WTC11 (cell line): ENCODE data around the gene DSG4. TPM values are rescaled to one million over a fixed set of nuclear protein-coding genes. Genes with fewer than 3 reads are reported as not detected.

Experiments used
- ATAC-seq: fragments of 200-7000 bp; cut with Tn5 transposase; 2 replicates; pipeline ENCODE4 v1.10.0; 2021; ENCODE audit warnings: mild to moderate bottlenecking, moderate library complexity
- Bru-seq: library from RNA; stranded (reverse); fragments of 400-500 nt; gene quantifications from one replicate; lab custom pipeline; 2021; lab: Mats Ljungman, UMichigan
- CTCF ChIA-PET: fragments of 300-600 bp; sonication (Branson Sonifier 250); formaldehyde crosslinking; loops from one replicate; lab custom pipeline; 2021; ENCODE audit warnings: antibody characterized with exemption; lab: Charles Lee
- POLR2A ChIA-PET: fragments of 350-600 bp; sonication (Branson Sonifier 250); formaldehyde crosslinking; loops from one replicate; lab custom pipeline; 2021; ENCODE audit warnings: antibody characterized with exemption; lab: Charles Lee
- DNase-seq: peaks from one replicate; pipeline ENCODE4 v3.0.0; 2021; ENCODE audit warnings: low spot score
- H3K27ac Mint-ChIP-seq: 2 replicates; pipeline ENCODE4 v1.8.0; 2021; ENCODE audit warnings: mixed read lengths
- H3K27me3 Mint-ChIP-seq: 2 replicates; pipeline ENCODE4 v1.8.0; 2021; ENCODE audit warnings: low read depth, mild to moderate bottlenecking, moderate library complexity, mixed read lengths
- H3K36me3 Mint-ChIP-seq: 2 replicates; pipeline ENCODE4 v1.8.0; 2021; ENCODE audit warnings: mixed read lengths
- H3K4me1 Mint-ChIP-seq: 2 replicates; pipeline ENCODE4 v1.8.0; 2022; ENCODE audit warnings: mixed read lengths
- H3K4me3 Mint-ChIP-seq: 2 replicates; pipeline ENCODE4 v1.8.0; 2021; ENCODE audit warnings: mild to moderate bottlenecking, moderate library complexity, mixed read lengths
- H3K9me3 Mint-ChIP-seq: 2 replicates; pipeline ENCODE4 v1.8.0; 2021; ENCODE audit warnings: mixed read lengths
- CBFB ChIP-seq: sonication (generic); formaldehyde crosslinking; IDR thresholded peaks from 2 replicates; pipeline ENCODE4 v1.8.1; 2022; ENCODE audit warnings: mild to moderate bottlenecking, low read depth, missing genetic modification reagents
- CREB1 ChIP-seq: sonication (generic); formaldehyde crosslinking; IDR thresholded peaks from 2 replicates; pipeline ENCODE4 v1.8.0; 2023; ENCODE audit warnings: mild to moderate bottlenecking, missing genetic modification reagents
- HMGA2 ChIP-seq: fragments of 250-450 bp; sonication (Bioruptor Pico); IDR thresholded peaks from 2 replicates; pipeline ENCODE4 v1.4.0; 2021; ENCODE audit warnings: mild to moderate bottlenecking, moderate library complexity
- NFATC4 ChIP-seq: fragments of 250-450 bp; sonication (Bioruptor Pico); IDR thresholded peaks from 2 replicates; pipeline ENCODE4 v1.9.0; 2021; ENCODE audit warnings: mild to moderate bottlenecking
- NR3C1 ChIP-seq: sonication (generic); formaldehyde crosslinking; conservative IDR thresholded peaks from 2 replicates; pipeline ENCODE4 v1.8.1; 2023; ENCODE audit warnings: low read depth, mild to moderate bottlenecking, missing genetic modification reagents
- OVOL2 ChIP-seq: fragments of 250-450 bp; sonication (Bioruptor Pico); IDR thresholded peaks from 2 replicates; pipeline ENCODE4 v1.9.0; 2021; ENCODE audit warnings: mild to moderate bottlenecking, borderline replicate concordance
- TCF7 ChIP-seq: sonication (generic); formaldehyde crosslinking; IDR thresholded peaks from 2 replicates; pipeline ENCODE4 v1.8.0; 2022; ENCODE audit warnings: mild to moderate bottlenecking, low read depth, missing genetic modification reagents, moderate library complexity
- TEAD4 ChIP-seq: sonication (generic); formaldehyde crosslinking; IDR thresholded peaks from 2 replicates; pipeline ENCODE4 v1.8.0; 2022; ENCODE audit warnings: mild to moderate bottlenecking, missing genetic modification reagents
- TP53 ChIP-seq: sonication (generic); formaldehyde crosslinking; IDR thresholded peaks from 2 replicates; pipeline ENCODE4 v1.8.1; 2023; ENCODE audit warnings: mild to moderate bottlenecking, missing genetic modification reagents
- long read RNA-seq, 3 experiments: library from RNA in 1 of 3; library from capped mRNA in 1 of 3; library from polyadenylated mRNA in 1 of 3; unstranded in 2 of 3; stranded (forward) in 1 of 3; transcript quantifications; one replicate each; pipeline ENCODE4 v2.0.0, GENCODE V29; 2021
- total RNA-seq: library from RNA; stranded (reverse); gene quantifications from 3 replicates; pipeline ENCODE4 v1.2.3, GENCODE V29; 2021
- TF ChIP-seq, protein P1 (sequence below): sonication (generic); formaldehyde crosslinking; IDR thresholded peaks from 2 replicates; pipeline ENCODE4 v1.8.1; 2022; ENCODE audit warnings: low read depth, mild to moderate bottlenecking, moderate library complexity, missing genetic modification reagents, borderline replicate concordance
- TF ChIP-seq, protein P2 (sequence below): sonication (generic); formaldehyde crosslinking; IDR thresholded peaks from 2 replicates; pipeline ENCODE4 v1.8.0; 2022; ENCODE audit warnings: mild to moderate bottlenecking, missing genetic modification reagents
- TF ChIP-seq, protein P3 (sequence below): fragments of 250-450 bp; sonication (Bioruptor Pico); IDR thresholded peaks from 2 replicates; pipeline ENCODE4 v2.1.2; 2022; ENCODE audit warnings: mild to moderate bottlenecking, moderate library complexity
- TF ChIP-seq, protein P4 (sequence below): sonication (generic); formaldehyde crosslinking; IDR thresholded peaks from 2 replicates; pipeline ENCODE4 v1.8.0; 2023; ENCODE audit warnings: missing genetic modification reagents, mild to moderate bottlenecking, borderline replicate concordance
- TF ChIP-seq, protein P5 (sequence below): fragments of 250-450 bp; sonication (Bioruptor Pico); conservative IDR thresholded peaks from 2 replicates; pipeline ENCODE4 v1.9.0; 2021; ENCODE audit warnings: mild to moderate bottlenecking
- TF ChIP-seq, protein P6 (sequence below): sonication (generic); formaldehyde crosslinking; IDR thresholded peaks from 2 replicates; pipeline ENCODE4 v1.8.1; 2022; ENCODE audit warnings: mild to moderate bottlenecking, moderate library complexity, missing genetic modification reagents

Gene DSG4, protein sequence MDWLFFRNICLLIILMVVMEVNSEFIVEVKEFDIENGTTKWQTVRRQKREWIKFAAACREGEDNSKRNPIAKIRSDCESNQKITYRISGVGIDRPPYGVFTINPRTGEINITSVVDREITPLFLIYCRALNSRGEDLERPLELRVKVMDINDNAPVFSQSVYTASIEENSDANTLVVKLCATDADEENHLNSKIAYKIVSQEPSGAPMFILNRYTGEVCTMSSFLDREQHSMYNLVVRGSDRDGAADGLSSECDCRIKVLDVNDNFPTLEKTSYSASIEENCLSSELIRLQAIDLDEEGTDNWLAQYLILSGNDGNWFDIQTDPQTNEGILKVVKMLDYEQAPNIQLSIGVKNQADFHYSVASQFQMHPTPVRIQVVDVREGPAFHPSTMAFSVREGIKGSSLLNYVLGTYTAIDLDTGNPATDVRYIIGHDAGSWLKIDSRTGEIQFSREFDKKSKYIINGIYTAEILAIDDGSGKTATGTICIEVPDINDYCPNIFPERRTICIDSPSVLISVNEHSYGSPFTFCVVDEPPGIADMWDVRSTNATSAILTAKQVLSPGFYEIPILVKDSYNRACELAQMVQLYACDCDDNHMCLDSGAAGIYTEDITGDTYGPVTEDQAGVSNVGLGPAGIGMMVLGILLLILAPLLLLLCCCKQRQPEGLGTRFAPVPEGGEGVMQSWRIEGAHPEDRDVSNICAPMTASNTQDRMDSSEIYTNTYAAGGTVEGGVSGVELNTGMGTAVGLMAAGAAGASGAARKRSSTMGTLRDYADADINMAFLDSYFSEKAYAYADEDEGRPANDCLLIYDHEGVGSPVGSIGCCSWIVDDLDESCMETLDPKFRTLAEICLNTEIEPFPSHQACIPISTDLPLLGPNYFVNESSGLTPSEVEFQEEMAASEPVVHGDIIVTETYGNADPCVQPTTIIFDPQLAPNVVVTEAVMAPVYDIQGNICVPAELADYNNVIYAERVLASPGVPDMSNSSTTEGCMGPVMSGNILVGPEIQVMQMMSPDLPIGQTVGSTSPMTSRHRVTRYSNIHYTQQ
- not detected in 3 replicates for total RNA-seq
- not detected for Bru-seq, nascent RNA
- long read RNA-seq, experiment 1: 0 reads
- long read RNA-seq, experiment 2: 0 reads
- long read RNA-seq, experiment 3: 0 reads

DNA sequence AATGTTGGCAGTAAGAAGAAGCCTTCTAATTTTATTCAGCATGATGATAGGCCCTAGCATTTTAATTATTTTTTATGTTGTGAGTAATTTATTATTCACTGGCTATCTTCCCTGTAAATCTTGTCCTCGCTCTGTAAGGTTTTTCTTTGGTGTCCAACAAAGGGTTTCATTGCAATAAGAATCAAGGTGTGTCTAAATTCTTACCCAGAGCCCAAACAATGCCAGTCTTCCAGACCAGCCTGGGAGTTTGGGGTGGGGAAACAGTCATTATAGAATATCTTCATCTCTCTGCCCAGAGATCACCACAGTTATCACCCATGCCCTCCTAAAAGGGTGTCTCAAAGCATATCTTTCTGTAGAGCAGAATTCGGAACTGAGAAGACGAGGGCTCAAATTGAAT lies at the start of gene DSG4:
Gene DSG4 (plus strand): TSS at position 301 of the 400 bp plus-strand sequence. CDS start 135 bp downstream, outside the sequence.
- no peaks in the 10 kb centered on the region for H3K27me3 Mint-ChIP-seq
- peaks cover 12% of the 10 kb centered on the region for H3K4me1 Mint-ChIP-seq
- ATAC-seq: no peak
- no peaks in the 10 kb centered on the region for H3K36me3 Mint-ChIP-seq
- CTCF ChIA-PET: no interaction called here
- DNase-seq: no peak
- peak within 1 kb of the TSS; percentile 72; the same call in 1 of the 2 replicates for H3K27ac Mint-ChIP-seq
- no peak within 1 kb of the TSS for H3K4me3 Mint-ChIP-seq
- TF ChIP-seq, protein P1, sequence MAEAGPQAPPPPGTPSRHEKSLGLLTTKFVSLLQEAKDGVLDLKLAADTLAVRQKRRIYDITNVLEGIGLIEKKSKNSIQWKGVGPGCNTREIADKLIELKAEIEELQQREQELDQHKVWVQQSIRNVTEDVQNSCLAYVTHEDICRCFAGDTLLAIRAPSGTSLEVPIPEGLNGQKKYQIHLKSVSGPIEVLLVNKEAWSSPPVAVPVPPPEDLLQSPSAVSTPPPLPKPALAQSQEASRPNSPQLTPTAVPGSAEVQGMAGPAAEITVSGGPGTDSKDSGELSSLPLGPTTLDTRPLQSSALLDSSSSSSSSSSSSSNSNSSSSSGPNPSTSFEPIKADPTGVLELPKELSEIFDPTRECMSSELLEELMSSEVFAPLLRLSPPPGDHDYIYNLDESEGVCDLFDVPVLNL (CRISPR knock-in tag): no peak
- TF ChIP-seq TCF7 (CRISPR knock-in tag) (no peak), CBFB (CRISPR knock-in tag) (no peak), NR3C1 (CRISPR knock-in tag) (no peak), TP53 (CRISPR knock-in tag) (no peak), CREB1 (CRISPR knock-in tag) (no peak), HMGA2 (no peak)
- TF ChIP-seq, protein P2, sequence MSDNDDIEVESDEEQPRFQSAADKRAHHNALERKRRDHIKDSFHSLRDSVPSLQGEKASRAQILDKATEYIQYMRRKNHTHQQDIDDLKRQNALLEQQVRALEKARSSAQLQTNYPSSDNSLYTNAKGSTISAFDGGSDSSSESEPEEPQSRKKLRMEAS (CRISPR knock-in tag): no peak
- TF ChIP-seq, protein P3, sequence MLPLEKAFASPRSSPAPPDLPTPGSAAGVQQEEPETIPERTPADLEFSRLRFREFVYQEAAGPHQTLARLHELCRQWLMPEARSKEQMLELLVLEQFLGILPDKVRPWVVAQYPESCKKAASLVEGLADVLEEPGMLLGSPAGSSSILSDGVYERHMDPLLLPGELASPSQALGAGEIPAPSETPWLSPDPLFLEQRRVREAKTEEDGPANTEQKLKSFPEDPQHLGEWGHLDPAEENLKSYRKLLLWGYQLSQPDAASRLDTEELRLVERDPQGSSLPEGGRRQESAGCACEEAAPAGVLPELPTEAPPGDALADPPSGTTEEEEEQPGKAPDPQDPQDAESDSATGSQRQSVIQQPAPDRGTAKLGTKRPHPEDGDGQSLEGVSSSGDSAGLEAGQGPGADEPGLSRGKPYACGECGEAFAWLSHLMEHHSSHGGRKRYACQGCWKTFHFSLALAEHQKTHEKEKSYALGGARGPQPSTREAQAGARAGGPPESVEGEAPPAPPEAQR (CRISPR knock-in tag): no peak
- TF ChIP-seq, protein P4, sequence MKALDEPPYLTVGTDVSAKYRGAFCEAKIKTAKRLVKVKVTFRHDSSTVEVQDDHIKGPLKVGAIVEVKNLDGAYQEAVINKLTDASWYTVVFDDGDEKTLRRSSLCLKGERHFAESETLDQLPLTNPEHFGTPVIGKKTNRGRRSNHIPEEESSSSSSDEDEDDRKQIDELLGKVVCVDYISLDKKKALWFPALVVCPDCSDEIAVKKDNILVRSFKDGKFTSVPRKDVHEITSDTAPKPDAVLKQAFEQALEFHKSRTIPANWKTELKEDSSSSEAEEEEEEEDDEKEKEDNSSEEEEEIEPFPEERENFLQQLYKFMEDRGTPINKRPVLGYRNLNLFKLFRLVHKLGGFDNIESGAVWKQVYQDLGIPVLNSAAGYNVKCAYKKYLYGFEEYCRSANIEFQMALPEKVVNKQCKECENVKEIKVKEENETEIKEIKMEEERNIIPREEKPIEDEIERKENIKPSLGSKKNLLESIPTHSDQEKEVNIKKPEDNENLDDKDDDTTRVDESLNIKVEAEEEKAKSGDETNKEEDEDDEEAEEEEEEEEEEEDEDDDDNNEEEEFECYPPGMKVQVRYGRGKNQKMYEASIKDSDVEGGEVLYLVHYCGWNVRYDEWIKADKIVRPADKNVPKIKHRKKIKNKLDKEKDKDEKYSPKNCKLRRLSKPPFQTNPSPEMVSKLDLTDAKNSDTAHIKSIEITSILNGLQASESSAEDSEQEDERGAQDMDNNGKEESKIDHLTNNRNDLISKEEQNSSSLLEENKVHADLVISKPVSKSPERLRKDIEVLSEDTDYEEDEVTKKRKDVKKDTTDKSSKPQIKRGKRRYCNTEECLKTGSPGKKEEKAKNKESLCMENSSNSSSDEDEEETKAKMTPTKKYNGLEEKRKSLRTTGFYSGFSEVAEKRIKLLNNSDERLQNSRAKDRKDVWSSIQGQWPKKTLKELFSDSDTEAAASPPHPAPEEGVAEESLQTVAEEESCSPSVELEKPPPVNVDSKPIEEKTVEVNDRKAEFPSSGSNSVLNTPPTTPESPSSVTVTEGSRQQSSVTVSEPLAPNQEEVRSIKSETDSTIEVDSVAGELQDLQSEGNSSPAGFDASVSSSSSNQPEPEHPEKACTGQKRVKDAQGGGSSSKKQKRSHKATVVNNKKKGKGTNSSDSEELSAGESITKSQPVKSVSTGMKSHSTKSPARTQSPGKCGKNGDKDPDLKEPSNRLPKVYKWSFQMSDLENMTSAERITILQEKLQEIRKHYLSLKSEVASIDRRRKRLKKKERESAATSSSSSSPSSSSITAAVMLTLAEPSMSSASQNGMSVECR (CRISPR knock-in tag): no peak
- POLR2A ChIA-PET: no interaction called here
- no peaks in the 10 kb centered on the region for H3K9me3 Mint-ChIP-seq

DNA sequence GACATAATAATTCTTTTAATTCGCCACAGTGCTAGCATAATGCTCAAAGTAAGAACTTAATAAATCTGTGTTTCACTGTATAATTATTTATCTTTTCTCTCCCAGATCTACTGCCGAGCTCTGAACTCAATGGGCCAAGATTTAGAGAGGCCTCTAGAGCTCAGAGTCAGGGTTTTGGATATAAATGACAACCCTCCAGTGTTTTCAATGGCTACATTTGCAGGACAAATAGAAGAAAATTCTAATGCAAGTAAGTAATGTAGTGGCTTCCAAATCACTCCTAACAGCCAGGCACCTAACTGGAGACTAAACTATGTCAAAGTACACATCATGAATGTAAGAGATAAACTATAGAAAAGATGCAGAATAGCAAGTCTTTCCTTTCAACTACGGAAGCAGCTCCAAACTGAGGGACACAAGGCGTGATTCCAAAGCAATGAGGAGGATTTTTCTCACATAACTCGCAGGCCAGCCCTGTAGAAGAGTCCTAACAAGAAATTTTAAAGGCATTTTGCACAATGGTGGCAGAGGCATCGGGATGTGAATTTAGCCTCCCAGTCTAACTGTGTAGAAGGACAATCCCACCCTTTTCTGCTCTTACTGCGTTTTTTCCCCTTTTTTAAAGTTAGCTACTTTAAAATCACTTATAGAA lies 46.7 kb upstream of the DSG4 start:
- ATAC-seq: peak; percentile 94
- Mint-ChIP-seq H3K36me3 (no peaks in the 10 kb centered on the region), H3K4me1 (peaks cover 26% of the 10 kb centered on the region), H3K9me3 (no peaks in the 10 kb centered on the region), H3K27me3 (no peaks in the 10 kb centered on the region), H3K4me3 (peak overlapping the region; percentile 38), H3K27ac (peak overlapping the region; percentile 88)
- CTCF ChIA-PET: interaction anchor here (1.0 to 1.6 kb wide), 3 partner anchors 51 to 95 kb away, joined by 3 to 7 read pairs (median 3); no protein-coding TSS in a partner anchor
- POLR2A ChIA-PET: no interaction called here
- no peak for DNase-seq
- TF ChIP-seq OVOL2 (CRISPR knock-in tag) (no peak), TEAD4 (CRISPR knock-in tag) (no peak), NFATC4 (CRISPR knock-in tag) (no peak)
- TF ChIP-seq, protein P5, sequence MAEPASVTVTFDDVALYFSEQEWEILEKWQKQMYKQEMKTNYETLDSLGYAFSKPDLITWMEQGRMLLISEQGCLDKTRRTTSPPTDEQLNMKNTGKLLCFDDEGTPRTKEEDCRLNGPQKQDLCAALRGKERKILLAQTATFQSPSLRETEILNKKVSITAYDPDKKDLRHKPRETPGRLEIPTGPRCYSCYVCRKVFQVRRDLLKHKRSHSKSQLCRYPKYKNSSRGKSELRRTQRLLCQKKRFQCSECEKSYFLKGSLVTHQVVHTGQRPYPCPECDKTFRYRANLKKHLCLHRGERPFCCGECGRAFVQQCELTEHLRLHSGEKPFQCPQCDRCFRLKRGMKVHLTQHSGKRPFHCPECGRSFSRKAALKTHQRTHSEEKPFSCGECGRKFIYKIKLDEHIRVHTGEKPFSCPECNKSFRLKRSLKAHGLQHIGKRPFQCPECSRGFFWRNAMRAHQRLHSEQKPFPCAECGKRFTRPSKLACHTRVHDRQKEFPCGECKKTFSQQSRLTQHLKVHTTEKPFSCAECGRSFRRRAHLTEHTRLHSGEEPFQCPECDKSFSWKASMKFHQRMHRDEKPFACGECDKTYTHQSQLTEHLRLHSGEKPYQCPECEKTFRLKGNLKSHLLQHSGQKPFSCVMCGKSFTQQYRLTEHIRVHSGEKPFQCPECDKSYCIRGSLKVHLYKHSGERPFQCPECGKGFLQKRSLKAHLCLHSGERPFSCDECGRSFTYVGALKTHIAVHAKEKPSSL (CRISPR knock-in tag): no peak
- TF ChIP-seq, protein P6, sequence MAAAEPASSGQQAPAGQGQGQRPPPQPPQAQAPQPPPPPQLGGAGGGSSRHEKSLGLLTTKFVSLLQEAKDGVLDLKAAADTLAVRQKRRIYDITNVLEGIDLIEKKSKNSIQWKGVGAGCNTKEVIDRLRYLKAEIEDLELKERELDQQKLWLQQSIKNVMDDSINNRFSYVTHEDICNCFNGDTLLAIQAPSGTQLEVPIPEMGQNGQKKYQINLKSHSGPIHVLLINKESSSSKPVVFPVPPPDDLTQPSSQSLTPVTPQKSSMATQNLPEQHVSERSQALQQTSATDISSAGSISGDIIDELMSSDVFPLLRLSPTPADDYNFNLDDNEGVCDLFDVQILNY: no peak
